ENCODE data around the gene PRDM16.

PRDM16 gene

DNA sequence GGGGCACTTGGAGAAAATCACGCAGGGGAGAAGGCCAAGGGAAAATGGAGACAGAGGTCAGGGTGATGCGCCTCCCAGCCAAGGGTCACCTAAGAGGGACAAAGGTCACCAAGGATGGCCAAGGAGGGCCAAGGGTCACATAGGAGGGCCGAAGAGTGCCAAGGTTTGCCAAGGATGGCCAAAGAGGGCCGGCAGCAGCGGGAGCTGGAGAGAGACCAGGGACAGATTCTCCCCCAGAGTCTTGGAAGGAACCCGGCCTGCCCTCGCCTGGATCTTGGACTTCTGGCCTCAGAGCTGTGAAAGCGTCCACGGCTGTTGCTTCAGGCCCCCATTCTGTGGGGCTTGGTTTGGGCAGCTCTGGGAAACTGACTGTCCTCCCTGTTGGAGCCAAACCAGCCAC lies 359.9 kb downstream of the PRDM16 start:
- no peak for DNase-seq

- no peak for DNase-seq
Measured at GRCh38 chr1:3429320-3429719, 360.3 kb downstream of the PRDM16 start.

DNA sequence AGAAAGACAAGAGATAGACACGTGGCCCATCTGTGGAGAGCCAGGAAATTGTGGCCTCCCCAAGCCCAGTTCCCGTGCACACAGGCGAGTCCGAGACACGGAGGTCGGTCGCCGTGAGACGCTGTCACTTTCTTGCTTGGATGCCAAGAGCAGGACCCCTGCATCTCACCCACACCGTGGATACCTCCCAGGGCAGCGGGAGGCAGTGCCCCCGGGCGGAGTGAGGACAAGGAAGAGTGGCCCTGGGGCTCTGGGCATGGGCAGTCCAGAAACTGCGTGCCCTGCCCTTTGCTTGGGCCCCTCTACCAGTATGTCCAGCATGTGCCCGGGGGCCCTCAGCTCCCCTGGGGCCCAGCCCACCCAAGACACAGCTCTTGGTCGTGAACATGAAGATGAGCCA lies 360.8 kb downstream of the PRDM16 start:
- no peak for DNase-seq

- DNase-seq: no peak
Measured at GRCh38 chr1:3430406-3430805, 361.4 kb downstream of the PRDM16 start.

GRCh38 chr1:3430820-3431219 lies 361.8 kb downstream of the PRDM16 start:
- no peak for DNase-seq

DNA sequence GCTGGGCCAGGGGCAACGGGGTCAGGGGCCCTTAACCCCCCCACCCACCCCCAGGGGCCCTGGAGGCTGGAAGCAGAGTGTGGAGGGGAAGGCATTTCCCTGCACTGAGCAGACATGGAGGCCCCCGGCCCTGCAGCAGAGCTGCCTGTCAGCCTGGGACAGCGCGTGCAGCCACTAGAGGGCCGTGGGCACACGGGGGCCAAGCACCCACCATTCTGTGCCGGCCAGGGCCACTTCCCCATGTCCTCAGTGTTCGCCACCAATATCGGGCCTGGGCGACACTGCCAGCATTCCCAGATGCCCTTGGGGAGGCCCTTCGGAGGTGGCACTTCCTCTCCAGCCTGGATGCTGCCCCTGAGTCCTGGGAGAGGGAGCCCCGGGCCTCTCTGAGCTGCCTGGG lies 362.3 kb downstream of the PRDM16 start:
- DNase-seq: no peak

- DNase-seq: no peak
Measured at GRCh38 chr1:3431686-3432085, 362.7 kb downstream of the PRDM16 start.

DNA sequence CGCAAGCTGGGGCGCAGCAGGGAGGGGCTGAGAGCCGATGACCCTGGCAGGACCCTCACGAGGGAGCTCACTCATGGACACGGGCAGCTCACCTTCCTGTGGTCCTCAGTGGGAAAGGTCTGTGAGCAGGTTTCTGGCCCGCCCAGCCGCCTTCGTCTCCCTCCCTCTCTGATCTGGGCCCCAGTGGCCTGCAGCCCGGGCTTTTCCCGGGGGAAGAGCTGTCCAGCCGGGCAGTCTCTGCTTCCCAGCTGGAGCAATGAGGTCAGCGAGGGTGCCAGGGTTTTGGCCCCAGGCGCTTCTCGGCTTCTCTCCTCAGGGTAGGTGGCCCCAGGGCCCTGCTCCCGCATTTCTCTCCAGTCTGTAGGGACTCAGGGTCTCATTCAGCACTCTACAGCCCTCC lies 363.3 kb downstream of the PRDM16 start:
- no peak for DNase-seq

- no peak for DNase-seq
Measured at GRCh38 chr1:3433076-3433475, 364.1 kb downstream of the PRDM16 start.

GRCh38 chr1:3433596-3434320 lies 364.8 kb downstream of the PRDM16 start:
- DNase-seq: no peak

- DNase-seq: no peak
Measured at GRCh38 chr1:3434406-3435110, 365.6 kb downstream of the PRDM16 start.

- no peak for DNase-seq
Measured at GRCh38 chr1:3435666-3436065, 366.7 kb downstream of the PRDM16 start.

DNA sequence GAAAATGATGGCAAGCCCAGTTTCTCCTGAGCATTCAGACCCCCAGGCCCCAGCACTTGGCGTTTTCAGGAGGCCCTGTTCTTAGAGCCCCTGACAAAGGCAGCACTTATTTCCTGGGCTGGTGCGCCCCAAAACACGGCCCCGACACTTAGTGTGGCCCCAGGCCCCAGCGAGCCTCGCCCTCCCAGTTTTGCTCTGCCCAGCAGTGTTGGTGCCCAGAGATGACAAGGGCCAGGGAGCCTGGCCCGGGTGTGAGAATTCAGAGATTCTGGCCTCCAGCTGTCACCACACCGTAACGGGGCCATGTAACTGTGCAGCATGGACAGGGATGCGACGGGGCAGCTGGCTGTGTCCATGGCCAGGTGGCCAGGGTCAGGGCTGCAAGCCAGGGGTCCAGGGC lies 367.4 kb downstream of the PRDM16 start:
- DNase-seq: no peak

GRCh38 chr1:3436901-3437300 lies 367.9 kb downstream of the PRDM16 start:
- DNase-seq: no peak

GRCh38 chr1:3438661-3439180 lies 369.7 kb downstream of the PRDM16 start:
- DNase-seq: no peak

GRCh38 chr1:3439346-3440299 lies 370.6 kb downstream of the PRDM16 start:
- DNase-seq: no peak

GRCh38 chr1:3440300-3440681 lies 371.3 kb downstream of the PRDM16 start:
- no peak for DNase-seq

DNA sequence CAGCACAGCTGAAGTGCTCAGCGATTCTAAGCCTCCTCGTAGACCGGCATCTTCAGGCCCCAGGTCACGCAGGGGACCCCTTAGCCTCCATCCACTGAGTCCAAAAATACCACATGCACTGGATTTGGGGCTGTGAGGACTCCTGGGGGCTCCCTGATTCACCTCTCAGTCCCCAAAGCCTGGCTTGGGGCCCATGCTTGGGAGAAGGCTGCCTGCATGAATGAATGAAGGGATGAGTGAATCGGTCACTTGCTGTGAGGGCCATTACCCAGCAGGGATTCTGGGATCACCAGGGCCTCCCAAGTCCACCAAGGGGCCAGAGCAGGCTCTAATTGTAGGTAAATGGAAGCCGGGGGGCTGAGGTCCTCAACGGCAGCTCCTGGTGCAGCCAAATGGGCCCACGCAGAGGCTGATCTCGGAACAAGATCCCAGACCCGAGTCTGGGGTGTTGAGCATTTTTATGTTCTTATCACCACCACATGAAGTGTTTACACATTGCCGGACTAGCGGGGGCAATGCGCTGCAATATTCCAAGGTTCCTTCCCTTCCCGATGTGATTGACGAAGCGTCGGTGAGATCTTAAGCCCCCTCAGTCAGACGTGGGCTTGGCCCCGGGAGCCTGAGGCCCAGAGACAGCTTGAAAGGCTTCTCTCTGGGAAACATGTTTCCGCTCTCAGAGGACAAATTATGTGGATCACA lies 371.9 kb downstream of the PRDM16 start:
- DNase-seq: no peak

- no peak for DNase-seq
Measured at GRCh38 chr1:3441410-3441847, 372.4 kb downstream of the PRDM16 start.

DNA sequence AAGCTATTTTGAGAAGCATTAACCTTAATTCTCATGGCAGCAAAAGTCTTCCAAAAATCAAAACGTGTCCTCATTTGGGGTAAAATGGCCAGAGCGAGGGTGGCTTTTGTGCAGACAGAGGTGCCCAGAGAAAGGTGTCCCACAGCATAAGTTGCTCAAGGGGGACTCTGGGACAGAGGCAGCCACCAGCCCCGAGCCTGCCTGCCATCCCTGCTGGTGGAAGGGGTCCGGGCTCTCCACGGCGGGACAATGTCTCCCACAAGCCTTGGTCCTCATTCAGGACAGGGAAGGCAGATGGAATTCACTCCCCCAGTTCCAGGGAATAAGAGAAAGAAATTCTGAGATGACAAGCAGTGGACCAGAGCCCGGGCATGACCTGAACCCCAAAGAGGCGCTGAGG lies 372.9 kb downstream of the PRDM16 start:
- DNase-seq: no peak

- DNase-seq: no peak
Measured at GRCh38 chr1:3442331-3442730, 373.3 kb downstream of the PRDM16 start.

- no peak for DNase-seq
Measured at GRCh38 chr1:3442901-3443300, 373.9 kb downstream of the PRDM16 start.

- no peak for DNase-seq
Measured at GRCh38 chr1:3443807-3444206, 374.8 kb downstream of the PRDM16 start.
